Lung (tissue), 12 donors: ENCODE data around the gene DMPK. TPM values are rescaled to one million over a fixed set of nuclear protein-coding genes. Genes with fewer than 3 reads are reported as not detected.

Source experiments
- ATAC-seq: fragments of 200-7000 bp; cut with Tn5 transposase; one replicate; pipeline ENCODE4 v1.9.1; 2020; ENCODE audit warnings: moderate number of reproducible peaks; ENCODE audit not compliant: insufficient read depth, low FRiP score
- DNase-seq, 3 donors: peaks; one replicate each; pipeline ENCODE4 v3.0.0-alpha.2; 2013 to 2017
- H3K27ac ChIP-seq, 2 donors: one replicate each; pipeline ENCODE4 v1.5.1; 2013; ENCODE audit warnings: mild to moderate bottlenecking in 2 of 2, moderate library complexity in 2 of 2, control low read depth in 1 of 2, inconsistent platforms in 1 of 2, low read depth in 1 of 2, low read length in 1 of 2
- H3K27me3 ChIP-seq, 3 donors: one replicate each; pipeline ENCODE4 v1.5.1; 2013; ENCODE audit warnings: low read length in 2 of 3; ENCODE audit not compliant: control insufficient read depth in 3 of 3, insufficient read depth in 3 of 3
- H3K36me3 ChIP-seq, 4 donors: one replicate each; pipeline ENCODE4 v1.5.1; 2013; ENCODE audit warnings: low read length in 4 of 4, mild to moderate bottlenecking in 1 of 4, moderate library complexity in 1 of 4; ENCODE audit not compliant: control insufficient read depth in 4 of 4, insufficient read depth in 4 of 4
- H3K4me1 ChIP-seq, 5 donors: one replicate each; pipeline ENCODE4 v1.5.1; 2013; ENCODE audit warnings: low read length in 5 of 5, mild to moderate bottlenecking in 2 of 5, moderate library complexity in 1 of 5; ENCODE audit not compliant: control insufficient read depth in 5 of 5, insufficient read depth in 5 of 5
- H3K4me3 ChIP-seq: one replicate; pipeline ENCODE4 v1.5.1; 2013; ENCODE audit warnings: mild to moderate bottlenecking, control low read depth, moderate library complexity
- H3K9ac ChIP-seq, 2 donors: one replicate each; pipeline ENCODE4 v1.5.1; 2013; ENCODE audit warnings: low read length in 2 of 2, control low read depth in 1 of 2; ENCODE audit not compliant: insufficient read depth in 1 of 2
- H3K9me3 ChIP-seq, 4 donors: one replicate each; pipeline ENCODE4 v1.5.1; 2013; ENCODE audit warnings: low read length in 3 of 4, mild to moderate bottlenecking in 1 of 4, moderate library complexity in 1 of 4; ENCODE audit not compliant: control insufficient read depth in 4 of 4, insufficient read depth in 3 of 4
- WGBS, 2 donors: extraction: QIAGEN DNeasy Blood & Tissue Kit; methylation state at CpG; one replicate each; pipeline ENCODE4 v1.1.7; 2013; 5-methylcytosine and 5-hydroxymethylcytosine counted together
- polyA plus RNA-seq, 2 donors: library from polyadenylated mRNA; stranded (reverse); fragments of 200-250 nt; gene quantifications; one replicate each; pipeline ENCODE4 v1.2.1, GENCODE V29; 2013
- total RNA-seq, 2 donors: library from RNA; depleted of rRNA in 1 of 2; stranded (reverse); fragments of >200 nt in 1 of 2; gene quantifications; one replicate each; pipeline ENCODE4 v1.2.1, GENCODE V29; 2014 to 2021
- TF ChIP-seq, protein P1 (sequence below): IDR thresholded peaks from 2 replicates; pipeline ENCODE4 v1.5.1; 2012; ENCODE audit warnings: mild to moderate bottlenecking; ENCODE audit errors: control extremely low read depth, extremely low read depth
- donor health status: control.
- donor health status: control.
- donor health status: Bipolar disorder and iron deficiency.
- donor health status: healthy.
- donor health status: DM: yes; HTN: yes; CAD: no.

Gene DMPK
- total and polyA plus RNA-seq, 4 donors: 32.4 to 70.4 (median 40.4) TPM

DNA sequence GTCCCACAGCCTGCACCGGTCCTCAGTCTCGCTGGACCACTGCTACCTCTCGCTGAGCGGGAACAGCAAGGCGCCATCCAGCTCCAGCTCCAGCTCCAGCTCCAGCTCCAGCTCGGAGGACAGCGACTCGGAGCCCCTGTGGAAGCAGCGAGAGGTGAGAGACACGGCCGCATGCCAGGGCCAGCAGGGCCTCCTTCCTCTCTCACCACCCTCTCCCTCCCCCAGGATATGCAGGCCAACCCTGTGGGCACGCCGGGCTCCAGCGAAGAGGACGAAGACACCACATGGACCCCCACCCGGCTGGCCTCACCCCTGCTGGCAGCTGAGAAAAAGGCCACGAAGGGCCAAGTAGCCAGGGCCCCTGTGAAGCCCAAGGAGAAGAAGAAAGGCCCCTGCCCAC, 20.6 kb downstream of the DMPK start:
- H3K27me3 ChIP-seq: no peaks in the 10 kb centered on the region
- WGBS, 2 donors: 82 to 84% methylated on average over 17 of the region's 17 CpGs
- peak in 1 of 3 donors; percentile 14 for DNase-seq
- peaks cover 0 to 3% (median 0%) of the 10 kb centered on the region in 4 donors for H3K36me3 ChIP-seq
- TF ChIP-seq, protein P1, sequence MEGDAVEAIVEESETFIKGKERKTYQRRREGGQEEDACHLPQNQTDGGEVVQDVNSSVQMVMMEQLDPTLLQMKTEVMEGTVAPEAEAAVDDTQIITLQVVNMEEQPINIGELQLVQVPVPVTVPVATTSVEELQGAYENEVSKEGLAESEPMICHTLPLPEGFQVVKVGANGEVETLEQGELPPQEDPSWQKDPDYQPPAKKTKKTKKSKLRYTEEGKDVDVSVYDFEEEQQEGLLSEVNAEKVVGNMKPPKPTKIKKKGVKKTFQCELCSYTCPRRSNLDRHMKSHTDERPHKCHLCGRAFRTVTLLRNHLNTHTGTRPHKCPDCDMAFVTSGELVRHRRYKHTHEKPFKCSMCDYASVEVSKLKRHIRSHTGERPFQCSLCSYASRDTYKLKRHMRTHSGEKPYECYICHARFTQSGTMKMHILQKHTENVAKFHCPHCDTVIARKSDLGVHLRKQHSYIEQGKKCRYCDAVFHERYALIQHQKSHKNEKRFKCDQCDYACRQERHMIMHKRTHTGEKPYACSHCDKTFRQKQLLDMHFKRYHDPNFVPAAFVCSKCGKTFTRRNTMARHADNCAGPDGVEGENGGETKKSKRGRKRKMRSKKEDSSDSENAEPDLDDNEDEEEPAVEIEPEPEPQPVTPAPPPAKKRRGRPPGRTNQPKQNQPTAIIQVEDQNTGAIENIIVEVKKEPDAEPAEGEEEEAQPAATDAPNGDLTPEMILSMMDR: no peak
- no peak overlapping the region for H3K27ac ChIP-seq
- ATAC-seq: no peak
- H3K9ac ChIP-seq: no peak overlapping the region
- peaks cover 2 to 34% (median 7%) of the 10 kb centered on the region in 5 donors for H3K4me1 ChIP-seq
- H3K4me3 ChIP-seq: no peak overlapping the region
- H3K9me3 ChIP-seq: no peaks in the 10 kb centered on the region

DNA sequence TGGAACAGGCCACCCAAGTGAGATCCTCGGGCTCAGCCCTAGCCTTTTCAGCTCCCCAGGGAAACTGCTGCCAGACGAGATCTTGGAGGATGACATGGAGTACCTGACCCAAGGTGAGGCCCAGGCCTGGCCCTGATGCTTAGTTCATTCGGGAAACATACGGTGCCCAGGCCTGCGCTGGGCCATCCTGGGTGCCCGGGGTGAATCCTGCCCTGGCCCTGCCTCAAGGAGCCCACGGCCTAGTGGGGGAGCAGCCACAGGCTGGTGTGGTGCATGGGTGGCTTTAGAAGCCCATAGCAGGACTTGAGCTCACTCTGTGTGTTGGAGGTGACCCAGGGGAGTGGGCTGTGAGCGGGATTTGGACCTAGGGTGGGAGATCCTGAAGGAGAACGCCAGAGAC, 23.4 kb downstream of the DMPK start:
- Histone ChIP-seq H3K4me1 (peaks cover 0 to 6% (median 0%) of the 10 kb centered on the region in 5 donors), H3K9ac (no peak overlapping the region), H3K4me3 (no peak overlapping the region), H3K9me3 (no peaks in the 10 kb centered on the region), H3K27ac (no peak overlapping the region), H3K27me3 (no peaks in the 10 kb centered on the region), H3K36me3 (no peaks in the 10 kb centered on the region)
- ATAC-seq (no peak), DNase-seq (no peak)
- TF ChIP-seq, protein P1: no peak
- 88 to 94% methylated on average over 9 of the region's 9 CpGs for WGBS, 2 donors

DNA sequence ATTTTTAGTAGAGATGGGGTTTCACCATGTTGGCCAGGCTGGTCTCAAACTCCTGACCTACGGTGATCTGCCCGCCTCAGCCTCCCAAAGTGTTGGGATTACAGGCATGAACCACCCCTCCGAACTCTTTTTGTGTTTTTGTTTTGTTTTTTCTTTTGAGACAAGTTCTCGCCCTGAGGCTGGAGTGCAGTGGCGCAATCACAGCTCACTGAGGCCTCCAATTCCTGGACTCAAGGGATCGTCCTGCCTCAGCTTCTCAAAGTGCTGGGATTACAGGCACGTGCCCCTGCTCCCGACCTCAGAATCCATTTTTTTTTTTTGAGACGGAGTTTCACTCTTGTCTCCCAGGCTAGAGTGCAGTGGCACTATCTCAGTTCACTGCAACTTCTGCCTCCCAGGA, 24.6 kb downstream of the DMPK start:
- H3K4me1 ChIP-seq: no peaks in the 10 kb centered on the region
- no peak overlapping the region for H3K27ac ChIP-seq
- ATAC-seq (no peak), DNase-seq (no peak)
- H3K36me3 ChIP-seq: no peaks in the 10 kb centered on the region
- TF ChIP-seq, protein P1: no peak
- H3K4me3 ChIP-seq: no peak overlapping the region
- H3K27me3 ChIP-seq: no peaks in the 10 kb centered on the region
- WGBS, 2 donors: 83 to 87% methylated on average over 9 of the region's 9 CpGs
- H3K9ac ChIP-seq: no peak overlapping the region
- H3K9me3 ChIP-seq: no peaks in the 10 kb centered on the region

DNA sequence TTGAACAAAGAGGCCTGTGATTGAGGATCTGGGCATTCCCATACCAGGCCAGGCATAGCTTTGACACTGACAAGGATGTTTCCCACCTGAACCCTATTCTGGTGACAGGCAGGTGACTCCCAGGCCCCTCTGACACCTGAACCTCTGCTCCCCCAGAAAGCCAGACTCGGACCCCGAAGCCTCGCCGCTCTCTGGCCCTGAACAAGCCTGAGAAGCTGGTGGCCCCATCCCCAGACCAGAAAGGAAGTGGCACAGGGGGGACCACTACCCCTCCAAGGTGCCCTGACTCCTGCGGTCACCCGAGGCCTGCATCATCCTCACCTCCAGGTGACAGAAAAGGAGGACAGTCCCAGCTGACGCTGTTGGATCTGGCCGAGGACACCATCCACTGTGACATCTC, 28.0 kb downstream of the DMPK start:
- 94% methylated on average over 8 of the region's 8 CpGs for WGBS, 2 donors
- TF ChIP-seq, protein P1: no peak
- Histone ChIP-seq H3K4me3 (no peak overlapping the region), H3K4me1 (no peaks in the 10 kb centered on the region), H3K9ac (no peak overlapping the region), H3K9me3 (no peaks in the 10 kb centered on the region), H3K27me3 (no peaks in the 10 kb centered on the region), H3K36me3 (no peaks in the 10 kb centered on the region), H3K27ac (no peak overlapping the region)
- ATAC-seq (no peak), DNase-seq (no peak)
